Fibroblast of lung (primary cell): ENCODE results near the gene ZKSCAN4. TPM values are rescaled to one million over a fixed set of nuclear protein-coding genes. Genes with fewer than 3 reads are reported as not detected.

Experiments used
- DNase-seq, 2 donors: peaks; one replicate each; pipeline versions ENCODE4 v3.0.0 to v3.0.0-alpha.2; 2010; ENCODE audit warnings: low read depth in 2 of 2
- H2AFZ ChIP-seq: 2 replicates; pipeline ENCODE4 v1.5.1; 2012; ENCODE audit warnings: low read length, control low read depth, inconsistent platforms
- H3K27ac ChIP-seq: 2 replicates; pipeline ENCODE4 v1.5.1; 2011; ENCODE audit warnings: low read length, control low read depth; ENCODE audit not compliant: insufficient read depth
- H3K27me3 ChIP-seq: 2 replicates; pipeline ENCODE4 v1.5.1; 2011; ENCODE audit warnings: mild to moderate bottlenecking, low read length; ENCODE audit not compliant: control insufficient read depth, insufficient read depth
- H3K36me3 ChIP-seq: 2 replicates; pipeline ENCODE4 v1.5.1; 2011; ENCODE audit warnings: low read length; ENCODE audit not compliant: control insufficient read depth, insufficient read depth
- H3K4me1 ChIP-seq: 2 replicates; pipeline ENCODE4 v1.5.1; 2011; ENCODE audit warnings: low read length; ENCODE audit not compliant: control insufficient read depth, insufficient read depth; ENCODE audit errors: extremely low read depth
- H3K4me2 ChIP-seq: 2 replicates; pipeline ENCODE4 v1.5.1; 2011; ENCODE audit warnings: low read length, control low read depth; ENCODE audit not compliant: insufficient read depth; ENCODE audit errors: extremely low read depth
- H3K4me3 ChIP-seq, 4 experiments: fragments of 200-600 bp in 1 of 4; sonication (generic) in 1 of 4; replicated peaks in 1 of 4; 2 replicates each; pipeline ENCODE4 v1.5.1; 2011 to 2016; ENCODE audit warnings: low read length in 4 of 4, low read depth in 3 of 4, mild to moderate bottlenecking in 3 of 4, control low read depth in 2 of 4, inconsistent platforms in 1 of 4, mixed read lengths in 1 of 4; ENCODE audit not compliant: insufficient read depth in 1 of 4; ENCODE audit errors: control extremely low read depth in 1 of 4
- H3K79me2 ChIP-seq: 2 replicates; pipeline ENCODE4 v1.5.1; 2012; ENCODE audit warnings: mild to moderate bottlenecking, low read length, inconsistent platforms; ENCODE audit not compliant: control insufficient read depth, insufficient read depth
- H3K9ac ChIP-seq: 2 replicates; pipeline ENCODE4 v1.5.1; 2011; ENCODE audit warnings: mild to moderate bottlenecking, low read length, control low read depth; ENCODE audit not compliant: insufficient read depth
- H3K9me3 ChIP-seq: 2 replicates; pipeline ENCODE4 v1.5.1; 2012; ENCODE audit warnings: low read depth, low read length; ENCODE audit not compliant: control insufficient read depth, insufficient read depth
- H4K20me1 ChIP-seq: 2 replicates; pipeline ENCODE4 v1.5.1; 2011; ENCODE audit warnings: low read length; ENCODE audit not compliant: control insufficient read depth, insufficient read depth; ENCODE audit errors: extremely low read depth
- EZH2 ChIP-seq: IDR thresholded peaks from 2 replicates; pipeline ENCODE4 v1.5.1; 2012; ENCODE audit warnings: low read length, control low read depth, mild to moderate bottlenecking; ENCODE audit errors: missing control alignments
- polyA plus RNA-seq, 2 donors: library from polyadenylated mRNA; depleted of rRNA in 1 of 2; stranded (reverse) in 1 of 2; unstranded in 1 of 2; fragments of >200 nt; gene quantifications; 2 replicates each; pipeline ENCODE4 v1.2.1, GENCODE V29; 2011 to 2012; ENCODE audit warnings: missing spikeins in 1 of 2
- total RNA-seq: library from RNA; depleted of rRNA; stranded (reverse); fragments of >200 nt; gene quantifications from 2 replicates; pipeline ENCODE4 v1.2.1, GENCODE V29; 2014
- TF ChIP-seq, protein P1 (sequence below), 2 donors: IDR thresholded peaks in 1 of 2; conservative IDR thresholded peaks in 1 of 2; 1 replicate in 1 of 2; 2 replicates in 1 of 2; pipeline ENCODE4 v1.5.1; 2011 to 2012; ENCODE audit warnings: low read length in 2 of 2, control low read depth in 1 of 2, inconsistent platforms in 1 of 2, low read depth in 1 of 2, mild to moderate bottlenecking in 1 of 2

ZKSCAN4 gene
- total and polyA plus RNA-seq, 2 donors (not counting 1 experiment from before 2014, with no cell fraction given): 4.4 to 7.3 TPM

DNA sequence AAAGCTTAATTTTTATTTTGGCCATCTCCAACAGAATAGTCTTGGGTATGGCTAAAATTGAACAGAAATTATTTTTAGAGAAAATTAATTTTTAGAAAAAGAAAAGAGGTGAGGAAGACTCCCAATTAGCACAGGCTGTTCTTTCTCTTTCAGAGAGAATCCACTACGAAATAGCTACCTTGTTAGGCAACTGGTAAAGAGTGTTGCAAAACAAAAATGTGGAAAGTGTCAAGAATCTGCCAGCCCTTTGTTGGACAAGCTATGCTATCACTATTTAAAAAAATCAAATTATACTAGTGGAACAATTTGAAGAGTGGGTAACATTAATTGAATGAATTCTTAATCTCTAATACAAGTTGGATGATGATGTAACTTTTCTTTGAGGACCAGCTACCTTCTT is 46.2 kb downstream of the ZKSCAN4 start:
- Histone ChIP-seq H3K27me3 (peaks cover 13% of the 10 kb centered on the region), H3K9ac (no peak overlapping the region), H3K4me3 (no peak overlapping the region), H3K79me2 (no peaks in the 10 kb centered on the region), H3K9me3 (no peaks in the 10 kb centered on the region), H3K27ac (no peak overlapping the region), H3K4me2 (no peak overlapping the region), H2AFZ (no peak overlapping the region), H4K20me1 (no peaks in the 10 kb centered on the region), H3K4me1 (no peaks in the 10 kb centered on the region), H3K36me3 (no peaks in the 10 kb centered on the region)
- TF ChIP-seq, protein P1, sequence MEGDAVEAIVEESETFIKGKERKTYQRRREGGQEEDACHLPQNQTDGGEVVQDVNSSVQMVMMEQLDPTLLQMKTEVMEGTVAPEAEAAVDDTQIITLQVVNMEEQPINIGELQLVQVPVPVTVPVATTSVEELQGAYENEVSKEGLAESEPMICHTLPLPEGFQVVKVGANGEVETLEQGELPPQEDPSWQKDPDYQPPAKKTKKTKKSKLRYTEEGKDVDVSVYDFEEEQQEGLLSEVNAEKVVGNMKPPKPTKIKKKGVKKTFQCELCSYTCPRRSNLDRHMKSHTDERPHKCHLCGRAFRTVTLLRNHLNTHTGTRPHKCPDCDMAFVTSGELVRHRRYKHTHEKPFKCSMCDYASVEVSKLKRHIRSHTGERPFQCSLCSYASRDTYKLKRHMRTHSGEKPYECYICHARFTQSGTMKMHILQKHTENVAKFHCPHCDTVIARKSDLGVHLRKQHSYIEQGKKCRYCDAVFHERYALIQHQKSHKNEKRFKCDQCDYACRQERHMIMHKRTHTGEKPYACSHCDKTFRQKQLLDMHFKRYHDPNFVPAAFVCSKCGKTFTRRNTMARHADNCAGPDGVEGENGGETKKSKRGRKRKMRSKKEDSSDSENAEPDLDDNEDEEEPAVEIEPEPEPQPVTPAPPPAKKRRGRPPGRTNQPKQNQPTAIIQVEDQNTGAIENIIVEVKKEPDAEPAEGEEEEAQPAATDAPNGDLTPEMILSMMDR (conservative IDR thresholded peaks at IDR 0.05 in 1 of 2, IDR thresholded peaks at IDR 0.05 in 1 of 2; ENCODE audit: low read depth in 1 of 2, low read length in 2 of 2): no peak
- TF ChIP-seq EZH2: no peak
- DNase-seq: no peak

DNA sequence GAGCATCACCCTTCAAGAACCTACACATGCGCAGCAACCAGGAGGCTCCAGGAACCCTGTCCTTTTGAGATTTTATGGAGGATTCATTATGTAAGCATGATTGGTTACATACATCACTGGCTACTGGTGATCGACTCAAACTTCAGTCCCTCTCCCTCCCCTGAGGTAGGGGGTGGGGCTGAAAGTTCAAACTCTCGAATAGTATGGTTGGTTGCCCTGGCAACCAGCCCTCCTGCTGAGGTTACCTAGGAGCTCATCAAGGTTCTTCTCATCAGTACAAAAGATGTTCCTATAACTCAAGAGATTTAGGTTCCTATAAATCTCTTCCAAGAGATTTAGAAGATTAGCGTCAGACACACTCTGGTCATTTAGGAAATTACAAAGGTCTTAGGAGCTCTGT is 48.9 kb downstream of the ZKSCAN4 start:
- TF ChIP-seq EZH2: no peak
- TF ChIP-seq, protein P1 (conservative IDR thresholded peaks at IDR 0.05 in 1 of 2, IDR thresholded peaks at IDR 0.05 in 1 of 2; ENCODE audit: low read depth in 1 of 2, low read length in 2 of 2): no peak
- Histone ChIP-seq H3K9ac (no peak overlapping the region), H3K4me3 (no peak overlapping the region), H3K27me3 (peaks cover 7% of the 10 kb centered on the region), H3K36me3 (no peaks in the 10 kb centered on the region), H3K4me2 (no peak overlapping the region), H3K9me3 (no peaks in the 10 kb centered on the region), H3K79me2 (no peaks in the 10 kb centered on the region), H3K27ac (no peak overlapping the region), H4K20me1 (no peaks in the 10 kb centered on the region), H3K4me1 (no peaks in the 10 kb centered on the region), H2AFZ (no peak overlapping the region)
- DNase-seq: no peak

DNA sequence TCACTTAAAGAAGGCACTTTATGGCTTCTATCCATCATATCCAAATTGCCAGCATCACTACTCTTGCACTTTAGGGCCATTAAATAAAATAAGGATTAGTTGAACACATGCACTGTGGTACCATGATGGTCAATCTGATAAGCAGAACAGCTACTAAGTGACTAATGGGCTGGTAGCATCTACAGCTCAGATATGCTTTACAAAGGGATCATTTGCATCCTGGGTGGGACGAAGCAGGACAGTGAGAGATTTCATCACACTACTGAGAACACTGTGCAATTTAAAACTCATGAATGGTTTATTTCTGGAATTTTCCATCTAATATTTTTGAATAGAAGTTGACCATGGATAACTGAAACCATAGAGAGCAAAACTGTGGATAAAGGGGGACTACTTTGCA is 52.0 kb downstream of the ZKSCAN4 start:
- Histone ChIP-seq H3K79me2 (no peaks in the 10 kb centered on the region), H2AFZ (no peak overlapping the region), H3K4me1 (no peaks in the 10 kb centered on the region), H3K27me3 (peaks cover 2% of the 10 kb centered on the region), H3K4me3 (no peak overlapping the region), H3K27ac (no peak overlapping the region), H3K36me3 (no peaks in the 10 kb centered on the region), H3K4me2 (no peak overlapping the region), H3K9me3 (no peaks in the 10 kb centered on the region), H4K20me1 (no peaks in the 10 kb centered on the region), H3K9ac (no peak overlapping the region)
- no peak for DNase-seq
- TF ChIP-seq, protein P1 (conservative IDR thresholded peaks at IDR 0.05 in 1 of 2, IDR thresholded peaks at IDR 0.05 in 1 of 2; ENCODE audit: low read depth in 1 of 2, low read length in 2 of 2): no peak
- TF ChIP-seq EZH2: no peak

Other genes starting within 250 kb of the ZKSCAN4 start
- 0.33 and 0.51 TPM in 2 replicates for gene ZNF165, start 171.7 kb downstream of the ZKSCAN4 start, total RNA-seq
- gene ZNF165, start 171.7 kb downstream of the ZKSCAN4 start, polyA plus RNA-seq: 0.14 and 0.23 TPM in 2 replicates
- gene ZSCAN16, start 127.7 kb downstream of the ZKSCAN4 start, total RNA-seq: 5.9 and 6.6 TPM in 2 replicates
- 2.0 and 2.7 TPM in 2 replicates for gene ZSCAN16, start 127.7 kb downstream of the ZKSCAN4 start, polyA plus RNA-seq
- gene ZKSCAN8, start 110.4 kb downstream of the ZKSCAN4 start, total RNA-seq: 16.2 and 21.6 TPM in 2 replicates
- 10.2 and 13.4 TPM in 2 replicates for gene ZKSCAN8, start 110.4 kb downstream of the ZKSCAN4 start, polyA plus RNA-seq
- 9.5 and 11.6 TPM in 2 replicates for gene ZSCAN9, start 27.0 kb downstream of the ZKSCAN4 start, total RNA-seq
- 10.3 and 11.3 TPM in 2 replicates for gene ZSCAN9, start 27.0 kb downstream of the ZKSCAN4 start, polyA plus RNA-seq
- 2.8 and 3.3 TPM in 2 replicates for gene NKAPL, start 7.0 kb upstream of the ZKSCAN4 start, total RNA-seq
- gene NKAPL, start 7.0 kb upstream of the ZKSCAN4 start, polyA plus RNA-seq: 1.2 and 1.4 TPM in 2 replicates
- 21.6 and 23.9 TPM in 2 replicates for gene ZSCAN26, start 14.9 kb upstream of the ZKSCAN4 start, total RNA-seq
- 12.7 and 16.6 TPM in 2 replicates for gene ZSCAN26, start 14.9 kb upstream of the ZKSCAN4 start, polyA plus RNA-seq
- gene PGBD1, start 29.3 kb upstream of the ZKSCAN4 start, total RNA-seq: 5.6 and 5.8 TPM in 2 replicates
- 5.5 and 5.8 TPM in 2 replicates for gene PGBD1, start 29.3 kb upstream of the ZKSCAN4 start, polyA plus RNA-seq
- gene ZSCAN31, start 83.9 kb upstream of the ZKSCAN4 start, total RNA-seq: 5.0 and 5.9 TPM in 2 replicates
- 1.8 and 2.9 TPM in 2 replicates for gene ZSCAN31, start 83.9 kb upstream of the ZKSCAN4 start, polyA plus RNA-seq
- gene ZKSCAN3, start 97.7 kb upstream of the ZKSCAN4 start, total RNA-seq: 5.1 and 6.9 TPM in 2 replicates
- gene ZKSCAN3, start 97.7 kb upstream of the ZKSCAN4 start, polyA plus RNA-seq: 3.2 and 3.9 TPM in 2 replicates
- 8.2 and 9.6 TPM in 2 replicates for gene ZSCAN12, start 147.5 kb upstream of the ZKSCAN4 start, total RNA-seq
- 3.3 and 4.7 TPM in 2 replicates for gene ZSCAN12, start 147.5 kb upstream of the ZKSCAN4 start, polyA plus RNA-seq
- 4.9 and 5.1 TPM in 2 replicates for gene ZSCAN23, start 191.2 kb upstream of the ZKSCAN4 start, total RNA-seq
- 1.1 and 3.8 TPM in 2 replicates for gene ZSCAN23, start 191.2 kb upstream of the ZKSCAN4 start, polyA plus RNA-seq